Activated effector memory CD4-positive, alpha-beta T cell treated with anti-CD3 and anti-CD28 coated beads, Interleukin-2, amount 50 U/mL, for 16 hours (primary cell): ENCODE results near the gene POGK.

Experiments used
- DNase-seq: peaks from one replicate; pipeline ENCODE4 v3.0.0-alpha.2; 2020

Gene POGK

GRCh38 chr1:166905136-166905535 lies 65.9 kb downstream of the POGK start:
- no peak for DNase-seq

GRCh38 chr1:166905900-166906299 lies 66.6 kb downstream of the POGK start:
- DNase-seq: no peak
